GM18907 (cell line): ENCODE data around the gene PCDHA8.
"Not testable (repeated sequence)": the region's sequence is repeated elsewhere in the genome, so short reads cannot be mapped to it uniquely, and the experiment has no call there.

ENCODE experiments used
- ATAC-seq: cut with Tn5 transposase; IDR thresholded peaks from one replicate; pipeline ENCODE4 v1.9.1; 2021; ENCODE audit warnings: mild to moderate bottlenecking, moderate library complexity; ENCODE audit not compliant: unreplicated experiment

The PCDHA8 gene

DNA sequence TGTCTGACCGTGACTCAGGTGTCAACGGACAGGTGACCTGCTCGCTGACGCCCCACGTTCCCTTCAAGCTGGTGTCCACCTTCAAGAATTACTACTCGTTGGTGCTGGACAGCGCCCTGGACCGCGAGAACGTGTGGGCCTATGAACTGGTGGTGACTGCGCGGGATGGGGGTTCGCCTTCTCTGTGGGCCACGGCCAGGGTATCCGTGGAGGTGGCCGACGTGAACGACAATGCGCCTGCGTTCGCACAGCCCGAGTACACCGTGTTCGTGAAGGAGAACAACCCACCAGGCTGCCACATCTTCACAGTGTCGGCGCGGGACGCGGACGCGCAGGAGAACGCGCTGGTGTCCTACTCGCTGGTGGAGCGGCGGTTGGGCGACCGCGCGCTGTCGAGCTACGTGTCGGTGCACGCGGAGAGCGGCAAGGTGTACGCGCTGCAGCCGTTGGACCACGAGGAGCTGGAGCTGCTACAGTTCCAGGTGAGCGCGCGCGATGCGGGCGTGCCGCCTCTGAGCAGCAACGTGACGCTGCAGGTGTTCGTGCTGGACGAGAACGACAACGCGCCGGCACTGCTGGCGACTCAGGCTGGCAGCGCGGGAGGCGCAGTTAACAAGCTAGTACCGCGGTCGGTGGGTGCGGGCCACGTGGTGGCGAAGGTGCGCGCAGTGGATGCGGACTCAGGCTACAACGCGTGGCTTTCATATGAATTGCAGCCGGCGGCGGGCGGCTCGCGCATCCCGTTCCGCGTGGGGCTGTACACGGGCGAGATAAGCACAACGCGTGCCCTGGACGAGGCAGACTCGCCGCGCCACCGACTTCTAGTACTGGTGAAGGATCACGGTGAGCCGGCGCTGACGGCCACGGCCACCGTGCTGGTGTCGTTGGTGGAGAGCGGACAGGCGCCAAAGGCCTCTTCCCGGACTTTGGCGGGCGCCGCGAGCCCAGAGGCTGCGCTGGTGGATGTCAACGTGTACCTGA is 29.5 kb downstream of the PCDHA8 start:
- ATAC-seq, result no peak

DNA sequence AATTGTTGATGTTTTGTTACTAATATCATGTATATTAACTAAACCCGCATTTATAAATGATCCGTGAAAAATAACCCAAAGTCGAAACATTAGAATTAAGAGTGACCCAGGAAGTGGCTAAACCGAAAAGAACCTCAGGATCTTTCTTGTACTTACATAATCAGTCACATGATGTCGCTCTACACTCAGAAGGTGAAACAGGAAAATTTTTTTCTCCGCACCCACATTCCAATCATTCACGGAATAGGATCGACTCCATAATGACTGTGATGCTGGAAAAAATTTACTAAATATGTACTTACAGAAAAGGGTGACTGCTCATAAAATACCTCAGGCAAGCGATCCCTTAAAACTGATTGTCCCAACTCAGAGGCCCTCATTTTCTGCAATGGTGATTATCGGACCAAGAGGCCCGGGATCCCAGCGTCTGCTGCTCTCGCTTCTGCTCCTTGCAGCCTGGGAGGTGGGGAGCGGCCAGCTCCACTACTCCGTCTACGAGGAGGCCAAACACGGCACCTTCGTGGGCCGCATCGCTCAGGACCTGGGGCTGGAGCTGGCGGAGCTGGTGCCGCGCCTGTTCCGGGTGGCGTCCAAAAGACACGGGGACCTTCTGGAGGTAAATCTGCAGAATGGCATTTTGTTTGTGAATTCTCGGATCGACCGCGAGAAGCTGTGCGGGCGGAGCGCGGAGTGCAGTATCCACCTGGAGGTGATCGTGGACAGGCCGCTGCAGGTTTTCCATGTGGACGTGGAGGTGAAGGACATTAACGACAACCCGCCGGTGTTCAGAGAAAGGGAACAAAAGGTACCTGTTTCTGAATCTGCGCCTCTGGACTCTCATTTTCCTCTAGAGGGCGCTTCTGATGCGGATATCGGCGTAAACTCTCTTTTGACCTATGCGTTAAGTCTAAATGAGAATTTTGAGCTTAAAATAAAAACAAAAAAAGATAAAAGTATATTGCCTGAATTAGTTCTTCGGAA is 34.4 kb downstream of the PCDHA8 start, which contains the start of gene PCDHA12:
PCDHA12 (plus strand) TSS at position 224 of the 981 bp plus-strand sequence; CDS start at position 389, 165 bp downstream.
- ATAC-seq, result no peak

GRCh38 chr5:140876541-140877261 is 35.7 kb downstream of the PCDHA8 start:
- not testable (repeated sequence) for ATAC-seq

DNA sequence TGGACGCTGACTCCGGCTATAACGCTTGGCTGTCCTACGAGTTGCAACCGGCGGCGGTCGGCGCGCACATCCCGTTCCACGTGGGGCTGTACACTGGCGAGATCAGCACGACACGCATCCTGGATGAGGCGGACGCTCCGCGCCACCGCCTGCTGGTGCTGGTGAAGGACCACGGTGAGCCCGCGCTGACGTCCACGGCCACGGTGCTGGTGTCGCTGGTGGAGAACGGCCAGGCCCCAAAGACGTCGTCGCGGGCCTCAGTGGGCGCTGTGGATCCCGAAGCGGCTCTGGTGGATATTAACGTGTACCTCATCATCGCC is 36.2 kb downstream of the PCDHA8 start:
- ATAC-seq, result no peak

DNA sequence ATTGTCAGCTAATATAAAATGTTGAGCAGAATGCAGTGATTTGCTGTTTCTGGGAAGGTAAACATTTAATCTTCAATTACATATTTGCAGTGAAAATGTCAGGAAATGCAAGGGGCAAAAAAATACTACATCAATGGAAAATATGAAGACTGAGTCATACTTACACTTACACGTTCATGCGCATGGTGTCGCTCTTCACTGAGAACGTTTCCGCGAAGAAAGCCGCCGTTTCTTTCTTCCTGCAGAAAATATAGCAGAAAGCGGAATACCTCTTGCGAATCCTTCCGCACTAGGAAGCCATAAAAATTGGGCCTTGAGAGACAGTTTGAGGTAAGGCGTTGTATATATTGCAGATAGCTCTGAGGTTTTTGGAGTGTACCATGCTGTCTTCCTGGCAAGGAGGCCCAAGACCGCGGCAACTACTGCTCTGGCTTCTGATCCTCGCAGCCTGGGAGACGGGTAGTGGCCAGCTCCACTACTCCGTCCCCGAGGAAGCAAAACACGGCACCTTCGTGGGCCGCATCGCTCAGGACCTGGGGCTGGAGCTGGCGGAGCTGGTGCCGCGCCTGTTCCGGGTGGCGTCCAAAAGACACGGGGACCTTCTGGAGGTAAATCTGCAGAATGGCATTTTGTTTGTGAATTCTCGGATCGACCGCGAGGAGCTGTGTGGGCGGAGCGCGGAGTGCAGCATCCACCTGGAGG is 41.1 kb downstream of the PCDHA8 start, which contains the start of gene PCDHA13:
PCDHA13 (plus strand) TSS at position 236 of the 702 bp plus-strand sequence; CDS start at position 381, 145 bp downstream.
- no peak for ATAC-seq

GRCh38 chr5:140882591-140882899 is 41.6 kb downstream of the PCDHA8 start:
- no peak for ATAC-seq

DNA sequence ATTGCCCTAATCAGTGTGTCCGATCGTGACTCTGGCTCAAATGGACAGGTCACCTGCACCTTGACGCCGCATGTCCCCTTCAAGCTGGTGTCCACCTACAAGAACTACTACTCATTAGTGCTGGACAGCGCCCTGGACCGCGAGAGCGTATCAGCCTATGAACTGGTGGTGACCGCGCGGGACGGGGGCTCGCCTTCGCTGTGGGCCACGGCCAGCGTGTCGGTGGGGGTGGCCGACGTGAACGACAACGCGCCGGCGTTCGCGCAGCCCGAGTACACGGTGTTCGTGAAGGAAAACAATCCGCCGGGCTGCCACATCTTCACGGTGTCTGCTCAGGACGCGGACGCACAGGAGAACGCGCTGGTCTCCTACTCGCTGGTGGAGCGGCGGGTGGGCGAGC is 42.4 kb downstream of the PCDHA8 start:
- no peak for ATAC-seq

GRCh38 chr5:140883927-140884697 is 43.1 kb downstream of the PCDHA8 start:
- ATAC-seq, result no peak
